ENCODE results near the gene CTNNA3.

CTNNA3 gene

GRCh38 chr10:65894961-65895360 lies 1801.0 kb downstream of the CTNNA3 start:
- DNase-seq (ENCODE audit: low read depth in 2 of 3, low spot score in 2 of 3): no peak

GRCh38 chr10:65894379-65894778 lies 1801.6 kb downstream of the CTNNA3 start:
- no peak for DNase-seq (ENCODE audit: low read depth in 2 of 3, low spot score in 2 of 3)

GRCh38 chr10:65893676-65894075 lies 1802.3 kb downstream of the CTNNA3 start:
- DNase-seq (ENCODE audit: low read depth in 2 of 3, low spot score in 2 of 3): no peak

GRCh38 chr10:65892284-65892683 lies 1803.7 kb downstream of the CTNNA3 start:
- no peak for DNase-seq (ENCODE audit: low read depth in 2 of 3, low spot score in 2 of 3)

DNA sequence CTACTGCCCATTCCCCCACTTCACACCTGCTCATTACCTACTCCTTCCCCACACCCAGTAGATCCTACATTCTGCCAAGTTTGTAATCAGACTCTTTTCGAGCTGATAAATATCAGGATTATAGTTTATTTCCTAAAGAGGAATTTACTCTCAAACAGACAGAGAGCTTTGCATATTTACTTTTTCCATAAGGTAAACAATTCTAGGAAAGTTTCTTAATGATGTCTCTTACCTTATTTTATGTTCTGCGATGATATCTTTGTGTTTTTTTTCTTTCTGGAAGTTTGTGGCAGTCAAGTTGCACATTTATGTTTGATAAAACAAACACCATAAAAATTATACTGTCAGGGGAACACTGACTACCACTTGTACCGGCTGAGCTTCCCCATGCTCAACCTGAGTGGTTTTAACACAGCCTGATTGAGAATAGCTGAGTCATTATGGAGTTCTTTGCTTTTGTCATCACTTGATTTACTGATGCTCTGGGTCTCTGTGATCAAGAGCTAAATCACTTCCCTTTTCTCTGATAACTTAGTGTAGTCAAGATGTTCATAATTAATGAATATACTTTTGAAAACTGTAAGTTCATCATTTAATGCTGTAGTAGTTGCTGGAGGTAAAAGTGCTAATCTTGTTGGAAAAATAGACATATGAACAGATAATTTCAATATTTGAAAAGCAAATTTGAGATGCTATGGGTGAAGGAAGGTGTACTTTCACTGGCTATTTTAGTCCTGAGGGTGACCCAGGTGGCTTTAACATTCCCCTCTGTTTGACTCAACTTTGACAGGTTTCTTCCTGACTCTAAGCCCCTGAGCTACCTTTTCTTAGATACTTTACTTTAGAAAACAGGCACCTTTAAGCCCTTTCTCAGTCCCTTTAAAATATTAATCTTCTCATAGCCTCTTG lies 1804.7 kb downstream of the CTNNA3 start:
- no peak for DNase-seq (ENCODE audit: low read depth in 2 of 3, low spot score in 2 of 3)

DNA sequence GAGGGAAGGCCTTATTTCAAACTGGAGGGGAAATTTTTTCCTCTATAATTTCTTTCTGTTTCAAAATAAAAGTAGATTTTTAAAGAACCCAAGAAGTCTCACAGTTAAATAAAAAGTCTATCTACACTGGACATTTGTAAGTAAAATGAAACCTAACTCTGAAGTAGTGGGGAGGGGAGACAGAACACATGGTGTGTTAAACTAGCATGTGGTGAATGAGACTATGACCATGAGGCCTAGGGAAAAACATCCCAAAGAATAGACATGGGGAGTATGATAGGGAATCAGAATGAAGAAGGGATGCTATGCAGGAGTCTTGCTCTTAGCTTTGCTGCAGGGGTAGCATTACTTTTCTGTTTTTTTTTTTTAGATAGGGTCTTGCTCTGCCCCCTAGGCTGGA lies 1831.5 kb downstream of the CTNNA3 start:
- no peak for DNase-seq (ENCODE audit: low read depth in 2 of 3, low spot score in 2 of 3)

GRCh38 chr10:65864036-65864435 lies 1832.0 kb downstream of the CTNNA3 start:
- no peak for DNase-seq (ENCODE audit: low read depth in 2 of 3, low spot score in 2 of 3)
